ENCODE data around the gene TSPAN32.

TSPAN32 gene

DNA sequence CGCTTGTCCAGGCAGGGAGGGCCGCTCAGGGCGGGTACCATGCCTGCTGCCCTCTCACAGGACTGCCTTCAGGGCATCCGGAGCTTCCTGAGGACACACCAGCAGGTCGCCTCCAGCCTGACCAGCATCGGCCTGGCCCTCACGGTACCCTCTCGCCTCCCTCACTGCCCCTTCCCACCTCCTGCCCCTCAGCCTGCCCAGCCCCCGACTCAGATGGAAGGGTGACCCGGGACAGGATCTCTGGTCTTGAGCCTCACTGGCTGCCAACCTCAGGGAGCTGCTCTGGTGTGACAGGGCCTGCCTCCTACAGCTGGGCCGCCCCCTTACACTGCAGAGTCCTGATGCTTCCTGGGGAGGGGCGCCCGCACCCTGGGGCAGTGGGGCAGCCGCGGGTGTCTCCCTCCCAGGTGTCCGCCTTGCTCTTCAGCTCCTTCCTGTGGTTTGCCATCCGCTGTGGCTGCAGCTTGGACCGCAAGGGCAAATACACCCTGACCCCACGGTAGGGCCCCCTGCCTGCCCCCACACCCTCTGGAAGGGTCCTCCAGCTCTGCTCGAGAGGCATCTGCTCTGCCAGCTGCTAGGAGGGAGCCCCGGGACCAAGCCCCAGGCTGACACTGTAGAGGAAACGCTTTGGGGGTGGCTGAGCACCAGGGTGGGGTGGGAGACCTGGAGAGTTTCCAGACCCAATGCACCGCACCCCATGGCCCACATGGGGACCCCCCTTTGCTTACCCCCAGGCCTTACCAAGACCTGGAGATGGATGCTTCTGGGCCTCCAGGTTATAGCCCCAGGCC lies 14.6 kb downstream of the TSPAN32 start:
- Histone ChIP-seq H3K27ac (peak overlapping the region in 9 of 11 experiments; percentile 65 to 85 (median 78); a peak in 18 of 22 replicates), H3K4me3 (peak overlapping the region in 3 of 10 experiments; percentile 5 to 36 (median 25); a peak in 2 of 20 replicates), H3K9ac (peak overlapping the region; percentile 25 to 75 (median 58); a peak in 21 of 22 replicates), H3K9me3 (replicated peaks in 1 of 11) (peaks cover 0 to 14% (median 7%) of the 10 kb centered on the region in 11 experiments; a peak in 11 of 22 replicates), H3K4me2 (peak overlapping the region; percentile 59 to 99 (median 95)), H3K4me1 (peaks cover 43 to 62% (median 52%) of the 10 kb centered on the region in 10 experiments), H3K27me3 (peaks cover 0 to 17% (median 0%) of the 10 kb centered on the region in 11 experiments; a peak in 2 of 22 replicates), H3K36me3 (no peaks in the 10 kb centered on the region), H4K20me1 (peaks cover 0 to 5% (median 0%) of the 10 kb centered on the region in 11 experiments; a peak in 1 of 22 replicates)
- TF ChIP-seq Cebpa-rat (IDR thresholded peaks at IDR 0.05), result no peak

DNA sequence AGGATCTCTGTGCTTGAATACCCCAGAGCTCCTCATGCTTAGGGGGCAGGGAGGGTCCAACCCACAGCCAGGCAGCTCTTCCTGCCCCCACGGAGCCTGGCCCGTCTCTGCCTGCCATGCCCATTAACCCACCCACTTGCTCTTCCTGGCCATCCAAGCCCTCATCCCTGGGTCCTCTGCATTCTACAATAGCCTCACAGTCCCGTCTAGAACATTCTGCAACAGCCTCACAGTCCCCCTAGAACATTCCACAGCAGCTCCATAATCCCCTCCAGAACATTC lies 15.1 kb downstream of the TSPAN32 start:
- Histone ChIP-seq H3K4me3 (no peak overlapping the region), H3K9me3 (replicated peaks in 1 of 11) (peaks cover 0 to 16% (median 7%) of the 10 kb centered on the region in 11 experiments; a peak in 11 of 22 replicates), H3K27ac (peak overlapping the region in 3 of 11 experiments; percentile 81 to 85 (median 83); a peak in 4 of 22 replicates), H3K4me2 (peak overlapping the region in 10 of 11 experiments; percentile 62 to 99 (median 95); a peak in 19 of 22 replicates), H3K27me3 (peaks cover 0 to 17% (median 0%) of the 10 kb centered on the region in 11 experiments; a peak in 2 of 22 replicates), H4K20me1 (0 out of 22 replicates have a peak, but pooled peaks cover 0 to 4% (median 0%) of the 10 kb centered on the region in 11 experiments), H3K9ac (peak overlapping the region in 3 of 11 experiments; percentile 72 to 75 (median 75); a peak in 2 of 22 replicates), H3K4me1 (peaks cover 41 to 61% (median 50%) of the 10 kb centered on the region in 10 experiments), H3K36me3 (no peaks in the 10 kb centered on the region)
- TF ChIP-seq Cebpa-rat (IDR thresholded peaks at IDR 0.05), result no peak

- Histone ChIP-seq H4K20me1 (0 out of 22 replicates have a peak, but pooled peaks cover 0 to 4% (median 0%) of the 10 kb centered on the region in 11 experiments), H3K4me1 (peaks cover 35 to 61% (median 45%) of the 10 kb centered on the region in 10 experiments), H3K27me3 (peaks cover 0 to 17% (median 0%) of the 10 kb centered on the region in 11 experiments; a peak in 2 of 22 replicates), H3K4me3 (no peak overlapping the region), H3K36me3 (no peaks in the 10 kb centered on the region), H3K27ac (peak overlapping the region in 1 of 11 experiments; percentile 85; a peak in 1 of 22 replicates), H3K9ac (no peak overlapping the region), H3K9me3 (replicated peaks in 1 of 11) (peaks cover 0 to 22% (median 11%) of the 10 kb centered on the region in 11 experiments; a peak in 17 of 22 replicates), H3K4me2 (peak overlapping the region in 7 of 11 experiments; percentile 90 to 99 (median 96); a peak in 13 of 22 replicates)
- TF ChIP-seq Cebpa-rat (IDR thresholded peaks at IDR 0.05), result no peak
Observed at GRCh38 chr11:2317354-2318050, 15.7 kb downstream of the TSPAN32 start.

- H3K4me3 ChIP-seq, result no peak overlapping the region
- TF ChIP-seq Cebpa-rat (IDR thresholded peaks at IDR 0.05), result no peak
- 0 out of 22 replicates have a peak, but pooled peaks cover 0 to 4% (median 0%) of the 10 kb centered on the region in 11 experiments for H4K20me1 ChIP-seq
- H3K27me3 ChIP-seq, result peaks cover 0 to 17% (median 0%) of the 10 kb centered on the region in 11 experiments; a peak in 2 of 22 replicates
- H3K36me3 ChIP-seq, result no peaks in the 10 kb centered on the region
- peaks cover 0 to 28% (median 15%) of the 10 kb centered on the region in 11 experiments; a peak in 17 of 22 replicates for H3K9me3 ChIP-seq (replicated peaks in 1 of 11)
- H3K9ac ChIP-seq, result no peak overlapping the region
- no peak overlapping the region for H3K4me2 ChIP-seq
- peaks cover 30 to 60% (median 43%) of the 10 kb centered on the region in 10 experiments for H3K4me1 ChIP-seq
- no peak overlapping the region for H3K27ac ChIP-seq
Observed at GRCh38 chr11:2318123-2318522, 16.3 kb downstream of the TSPAN32 start.

DNA sequence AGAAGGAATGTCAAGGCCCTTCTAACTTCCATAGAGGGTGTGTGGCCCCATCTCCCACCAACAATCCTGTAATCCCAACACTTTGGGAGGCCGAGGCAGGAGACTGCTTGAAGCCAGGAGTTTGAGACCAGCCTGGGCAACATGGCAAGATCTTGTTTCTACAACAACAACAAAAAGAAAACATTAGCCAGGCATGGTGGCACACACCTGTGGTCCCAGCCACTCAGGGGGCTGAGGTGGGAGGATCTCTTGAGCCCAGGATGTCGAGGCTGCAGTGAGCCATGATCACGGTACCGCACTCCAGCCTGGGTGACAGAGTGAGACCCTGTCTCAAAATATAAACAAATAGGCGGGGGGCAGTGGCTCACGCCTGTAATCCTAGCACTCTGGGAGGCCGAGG lies 16.9 kb downstream of the TSPAN32 start:
- H3K9me3 ChIP-seq (replicated peaks in 1 of 11), result peaks cover 0 to 28% (median 15%) of the 10 kb centered on the region in 11 experiments; a peak in 17 of 22 replicates
- TF ChIP-seq Cebpa-rat (IDR thresholded peaks at IDR 0.05), result no peak
- H3K27me3 ChIP-seq, result peaks cover 0 to 17% (median 0%) of the 10 kb centered on the region in 11 experiments; a peak in 2 of 22 replicates
- H3K4me2 ChIP-seq, result no peak overlapping the region
- H3K27ac ChIP-seq, result no peak overlapping the region
- H3K4me1 ChIP-seq, result peaks cover 27 to 54% (median 38%) of the 10 kb centered on the region in 10 experiments
- H3K4me3 ChIP-seq, result no peak overlapping the region
- 0 out of 22 replicates have a peak, but pooled peaks cover 0 to 4% (median 0%) of the 10 kb centered on the region in 11 experiments for H4K20me1 ChIP-seq
- H3K36me3 ChIP-seq, result no peaks in the 10 kb centered on the region
- H3K9ac ChIP-seq, result no peak overlapping the region

- no peak for TF ChIP-seq Cebpa-rat (IDR thresholded peaks at IDR 0.05)
- H3K9ac ChIP-seq, result no peak overlapping the region
- peaks cover 0 to 17% (median 0%) of the 10 kb centered on the region in 11 experiments; a peak in 2 of 22 replicates for H3K27me3 ChIP-seq
- H3K27ac ChIP-seq, result no peak overlapping the region
- H3K36me3 ChIP-seq, result no peaks in the 10 kb centered on the region
- peaks cover 15 to 42% (median 26%) of the 10 kb centered on the region in 10 experiments for H3K4me1 ChIP-seq
- peak overlapping the region in 1 of 11 experiments; percentile 18; a peak in 3 of 22 replicates for H3K4me2 ChIP-seq
- 0 out of 22 replicates have a peak, but pooled peaks cover 0 to 4% (median 0%) of the 10 kb centered on the region in 11 experiments for H4K20me1 ChIP-seq
- H3K9me3 ChIP-seq (replicated peaks in 1 of 11), result peaks cover 0 to 37% (median 15%) of the 10 kb centered on the region in 11 experiments; a peak in 17 of 22 replicates
- no peak overlapping the region for H3K4me3 ChIP-seq
Observed at GRCh38 chr11:2319791-2320472, 18.1 kb downstream of the TSPAN32 start.

DNA sequence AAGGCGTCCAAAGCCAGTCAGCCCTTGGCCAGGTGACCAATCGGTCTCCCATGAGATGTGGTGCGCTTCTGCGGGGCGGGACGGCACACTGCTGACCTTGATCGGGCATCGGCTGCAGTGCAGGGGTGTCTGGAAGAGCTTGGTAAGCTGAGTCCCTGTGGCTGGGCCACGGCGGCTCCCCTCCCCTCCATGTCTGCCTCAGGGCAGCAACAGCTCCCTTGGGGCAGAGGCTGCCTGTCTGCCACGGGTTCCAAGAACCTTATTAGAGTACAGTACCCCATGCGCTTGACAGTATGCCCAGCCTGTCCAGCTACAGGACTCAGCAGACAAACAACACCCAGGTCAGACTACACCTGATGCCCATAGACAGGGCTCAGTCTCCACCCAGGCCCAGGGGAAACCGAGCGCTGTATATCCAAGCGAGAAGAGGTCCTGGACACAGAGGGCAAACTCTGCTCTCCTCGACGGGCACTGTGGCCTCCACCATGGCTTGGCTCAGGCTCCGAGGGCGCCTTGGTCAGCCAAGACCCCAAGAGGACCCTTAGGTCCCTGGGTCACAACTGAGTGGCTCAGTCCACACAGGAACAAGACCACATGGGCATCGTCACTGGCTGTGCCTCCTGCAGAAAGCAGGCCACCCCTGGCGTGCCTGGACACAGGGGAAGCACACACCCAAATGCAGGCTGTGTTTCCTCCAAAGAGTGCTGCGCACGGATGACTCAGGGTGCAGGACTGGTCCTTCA lies 18.9 kb downstream of the TSPAN32 start:
- Histone ChIP-seq H4K20me1 (0 out of 22 replicates have a peak, but pooled peaks cover 0 to 4% (median 0%) of the 10 kb centered on the region in 11 experiments), H3K27me3 (peaks cover 0 to 17% (median 0%) of the 10 kb centered on the region in 11 experiments; a peak in 2 of 22 replicates), H3K27ac (no peak overlapping the region), H3K4me1 (peaks cover 8 to 35% (median 18%) of the 10 kb centered on the region in 10 experiments), H3K9ac (no peak overlapping the region), H3K36me3 (no peaks in the 10 kb centered on the region), H3K4me3 (no peak overlapping the region), H3K4me2 (peak overlapping the region in 1 of 11 experiments; percentile 18; a peak in 4 of 22 replicates), H3K9me3 (replicated peaks in 1 of 11) (peaks cover 0 to 38% (median 15%) of the 10 kb centered on the region in 11 experiments; a peak in 18 of 22 replicates)
- TF ChIP-seq Cebpa-rat (IDR thresholded peaks at IDR 0.05), result no peak

Measured in BLaER1 treated with 17β-estradiol and CSF1 and Interleukin-3, amounts not matched to agents 10 nM and 100 nM (cell line).